Caco-2 (cell line): Measurements from ENCODE around the gene MYO1F. TPM values are rescaled to one million over a fixed set of nuclear protein-coding genes. Genes with fewer than 3 reads are reported as not detected.
"Not testable (repeated sequence)": the region's sequence is repeated elsewhere in the genome, so short reads cannot be mapped to it uniquely, and the experiment has no call there.

Source experiments
- BruUV-seq: library from RNA; stranded (reverse); fragments of 400-500 nt; replicated peaks from 2 replicates; lab custom pipeline; 2021; lab: Mats Ljungman, UMichigan
- CTCF ChIA-PET: fragments of 300-600 bp; sonication (Branson Sonifier 250); formaldehyde crosslinking; loops from one replicate; lab custom pipeline; 2022; ENCODE audit warnings: antibody characterized with exemption; lab: Charles Lee
- POLR2A ChIA-PET: fragments of 300-600 bp; sonication (Branson Sonifier 250); formaldehyde crosslinking; loops from one replicate; lab custom pipeline; 2022; ENCODE audit warnings: antibody characterized with exemption; lab: Charles Lee
- DNase-seq, 2 experiments: peaks; one replicate each; pipeline versions ENCODE4 v3.0.0 to v3.0.0-alpha.2; 2020 to 2022
- H3K27me3 ChIP-seq: replicated peaks from 2 replicates; pipeline ENCODE4 v1.6.0; 2011; ENCODE audit warnings: low read length; ENCODE audit not compliant: control insufficient read depth, insufficient read depth
- H3K36me3 ChIP-seq: 2 replicates; pipeline ENCODE4 v1.5.1; 2011; ENCODE audit warnings: low read length; ENCODE audit not compliant: control insufficient read depth, insufficient read depth
- H3K4me1 ChIP-seq: fragments of 250-450 bp; sonication (Bioruptor Pico); 2 replicates; pipeline ENCODE4 v1.5.1; 2020; ENCODE audit warnings: mild to moderate bottlenecking
- H3K4me3 ChIP-seq: 2 replicates; pipeline ENCODE4 v1.5.1; 2011; ENCODE audit warnings: low read depth, mild to moderate bottlenecking, control low read depth, low read length
- H3K9me3 ChIP-seq: fragments of 250-450 bp; sonication (Bioruptor Pico); 2 replicates; pipeline ENCODE4 v1.5.1; 2020; ENCODE audit warnings: mild to moderate bottlenecking, moderate library complexity
- H3K27ac Mint-ChIP-seq: one replicate; pipeline ENCODE4 v1.8.0; 2022; ENCODE audit warnings: mixed read lengths; ENCODE audit not compliant: unreplicated experiment
- H3K27me3 Mint-ChIP-seq: one replicate; pipeline ENCODE4 v1.8.0; 2022; ENCODE audit warnings: mixed read lengths; ENCODE audit not compliant: insufficient read depth, unreplicated experiment
- H3K36me3 Mint-ChIP-seq: one replicate; pipeline ENCODE4 v1.8.0; 2022; ENCODE audit warnings: mild to moderate bottlenecking, mixed read lengths; ENCODE audit not compliant: insufficient read depth, unreplicated experiment
- H3K4me1 Mint-ChIP-seq: one replicate; pipeline ENCODE4 v1.8.0; 2022; ENCODE audit warnings: low read depth, mixed read lengths; ENCODE audit not compliant: unreplicated experiment
- H3K4me3 Mint-ChIP-seq: one replicate; pipeline ENCODE4 v1.8.0; 2022; ENCODE audit warnings: mild to moderate bottlenecking, moderate library complexity, mixed read lengths; ENCODE audit not compliant: unreplicated experiment
- H3K9me3 Mint-ChIP-seq: one replicate; pipeline ENCODE4 v1.8.0; 2022; ENCODE audit warnings: mixed read lengths; ENCODE audit not compliant: unreplicated experiment
- intact Hi-C: fragments of 100-400 bp; cut with micrococcal nuclease; formaldehyde crosslinking; loops from one replicate; pipeline ENCODE4 v1.10.0; 2022; ENCODE audit not compliant: unreplicated experiment
- total RNA-seq: library from RNA; stranded (reverse); gene quantifications from 2 replicates; pipeline ENCODE4 v1.2.3, GENCODE V29; 2022
- TF ChIP-seq, protein P1 (sequence below), 2 experiments: fragments of 200-600 bp in 1 of 2; IDR thresholded peaks; 1 replicate in 1 of 2; 2 replicates in 1 of 2; pipeline versions ENCODE4 v1.5.1 to v1.8.0; 2011 to 2022; ENCODE audit warnings: antibody characterized with exemption in 1 of 2, control low read depth in 1 of 2, inconsistent platforms in 1 of 2, low read depth in 1 of 2, low read length in 1 of 2, mild to moderate bottlenecking in 1 of 2, moderate library complexity in 1 of 2; ENCODE audit not compliant: insufficient read depth in 1 of 2, severe bottlenecking in 1 of 2, unreplicated experiment in 1 of 2

MYO1F gene
- total RNA-seq, 1 experiment from 2014 or later = 0.25 TPM

DNA sequence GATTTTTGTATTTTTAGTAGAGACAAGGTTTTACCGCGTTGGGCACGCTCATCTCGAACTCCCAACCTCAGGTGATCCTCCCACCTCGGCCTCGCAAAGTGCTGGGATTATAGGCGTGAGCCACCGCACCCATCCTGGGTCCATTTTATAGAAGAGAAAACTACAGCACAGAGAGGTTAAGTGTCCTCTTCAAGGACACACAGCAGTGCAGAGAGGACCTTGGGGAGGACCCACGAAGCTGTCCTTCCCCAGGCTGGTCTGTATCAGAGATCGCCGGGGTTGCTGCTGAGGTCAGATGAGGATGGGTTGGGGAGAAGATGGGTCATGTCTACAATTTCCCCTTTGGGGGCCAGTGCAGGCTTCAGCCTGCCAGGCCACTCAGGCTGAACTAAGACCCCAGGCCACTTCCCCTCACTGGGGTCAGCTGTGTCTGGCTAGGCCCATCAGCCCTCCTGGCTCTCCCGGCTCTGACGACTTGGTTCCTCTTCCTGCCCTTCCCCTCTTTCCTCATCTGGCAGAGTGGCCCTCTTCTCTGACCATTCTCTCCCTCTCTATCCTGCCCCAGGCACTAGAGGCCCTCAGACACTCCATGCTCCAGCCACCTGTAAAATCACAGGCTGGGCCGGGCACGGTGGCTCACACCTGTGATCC, 9.6 kb downstream of the MYO1F start:
- no TSS peak for BruUV-seq

GRCh38 chr19:8566855-8567254, 10.4 kb downstream of the MYO1F start:
- H3K27ac Mint-ChIP-seq = no peak overlapping the region
- H3K4me3 ChIP-seq = no peak overlapping the region
- H3K9me3 ChIP-seq = no peaks in the 10 kb centered on the region
- H3K27me3 Mint-ChIP-seq = no peaks in the 10 kb centered on the region
- POLR2A ChIA-PET = no interaction called here
- no TSS peak for BruUV-seq
- CTCF ChIA-PET = no interaction called here
- H3K27me3 ChIP-seq = no peaks in the 10 kb centered on the region
- no peaks in the 10 kb centered on the region for H3K36me3 ChIP-seq
- TF ChIP-seq, protein P1, sequence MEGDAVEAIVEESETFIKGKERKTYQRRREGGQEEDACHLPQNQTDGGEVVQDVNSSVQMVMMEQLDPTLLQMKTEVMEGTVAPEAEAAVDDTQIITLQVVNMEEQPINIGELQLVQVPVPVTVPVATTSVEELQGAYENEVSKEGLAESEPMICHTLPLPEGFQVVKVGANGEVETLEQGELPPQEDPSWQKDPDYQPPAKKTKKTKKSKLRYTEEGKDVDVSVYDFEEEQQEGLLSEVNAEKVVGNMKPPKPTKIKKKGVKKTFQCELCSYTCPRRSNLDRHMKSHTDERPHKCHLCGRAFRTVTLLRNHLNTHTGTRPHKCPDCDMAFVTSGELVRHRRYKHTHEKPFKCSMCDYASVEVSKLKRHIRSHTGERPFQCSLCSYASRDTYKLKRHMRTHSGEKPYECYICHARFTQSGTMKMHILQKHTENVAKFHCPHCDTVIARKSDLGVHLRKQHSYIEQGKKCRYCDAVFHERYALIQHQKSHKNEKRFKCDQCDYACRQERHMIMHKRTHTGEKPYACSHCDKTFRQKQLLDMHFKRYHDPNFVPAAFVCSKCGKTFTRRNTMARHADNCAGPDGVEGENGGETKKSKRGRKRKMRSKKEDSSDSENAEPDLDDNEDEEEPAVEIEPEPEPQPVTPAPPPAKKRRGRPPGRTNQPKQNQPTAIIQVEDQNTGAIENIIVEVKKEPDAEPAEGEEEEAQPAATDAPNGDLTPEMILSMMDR (IDR thresholded peaks at IDR 0.05; ENCODE audit: insufficient read depth in 1 of 2, low read depth in 1 of 2, low read length in 1 of 2, severe bottlenecking in 1 of 2, unreplicated experiment in 1 of 2) = no peak
- no peaks in the 10 kb centered on the region for H3K9me3 Mint-ChIP-seq
- DNase-seq = no peak
- intact Hi-C loops = no loop called here
- no peaks in the 10 kb centered on the region for H3K4me1 ChIP-seq
- no peaks in the 10 kb centered on the region for H3K4me1 Mint-ChIP-seq
- peaks cover 5% of the 10 kb centered on the region for H3K36me3 Mint-ChIP-seq
- H3K4me3 Mint-ChIP-seq = no peak overlapping the region

More for the DNA sequence above, 9.6 kb downstream of the MYO1F start:
- Histone ChIP-seq H3K4me3 (no peak overlapping the region), H3K36me3 (no peaks in the 10 kb centered on the region), H3K4me1 (no peaks in the 10 kb centered on the region), H3K9me3 (no peaks in the 10 kb centered on the region), H3K27me3 (no peaks in the 10 kb centered on the region)
- H3K4me1 Mint-ChIP-seq = no peaks in the 10 kb centered on the region
- CTCF ChIA-PET = no interaction called here
- POLR2A ChIA-PET = no interaction called here
- no peaks in the 10 kb centered on the region for H3K27me3 Mint-ChIP-seq
- DNase-seq = no peak
- intact Hi-C loops = no loop called here
- no peak overlapping the region for H3K27ac Mint-ChIP-seq
- H3K36me3 Mint-ChIP-seq = peaks cover 5% of the 10 kb centered on the region
- TF ChIP-seq, protein P1 (IDR thresholded peaks at IDR 0.05; ENCODE audit: insufficient read depth in 1 of 2, low read depth in 1 of 2, low read length in 1 of 2, severe bottlenecking in 1 of 2, unreplicated experiment in 1 of 2) = no peak
- H3K9me3 Mint-ChIP-seq = no peaks in the 10 kb centered on the region
- H3K4me3 Mint-ChIP-seq = no peak overlapping the region

- intact Hi-C loops, H3K9me3 Mint-ChIP-seq: not testable (repeated sequence)
These were observed 12.4 kb downstream of the MYO1F start for GRCh38 chr19:8564866-8565265.

More at GRCh38 chr19:8564866-8565265, 12.4 kb downstream of the MYO1F start:
- H3K27ac Mint-ChIP-seq, H3K4me3 Mint-ChIP-seq, H3K36me3 ChIP-seq, POLR2A ChIA-PET, H3K27me3 ChIP-seq, H3K4me1 ChIP-seq, H3K36me3 Mint-ChIP-seq, CTCF ChIA-PET, H3K4me3 ChIP-seq, H3K9me3 ChIP-seq, H3K4me1 Mint-ChIP-seq, H3K27me3 Mint-ChIP-seq, DNase-seq, BruUV-seq: not testable (repeated sequence)
